Measurements from ENCODE around the gene ATRN.
A peak's percentile ranks its signal among the peaks of the same experiment; 100 is the strongest.

ATRN gene

GRCh38 chr20:3660262-3661059 is 189.6 kb downstream of the ATRN start:
- no peak for DNase-seq

DNA sequence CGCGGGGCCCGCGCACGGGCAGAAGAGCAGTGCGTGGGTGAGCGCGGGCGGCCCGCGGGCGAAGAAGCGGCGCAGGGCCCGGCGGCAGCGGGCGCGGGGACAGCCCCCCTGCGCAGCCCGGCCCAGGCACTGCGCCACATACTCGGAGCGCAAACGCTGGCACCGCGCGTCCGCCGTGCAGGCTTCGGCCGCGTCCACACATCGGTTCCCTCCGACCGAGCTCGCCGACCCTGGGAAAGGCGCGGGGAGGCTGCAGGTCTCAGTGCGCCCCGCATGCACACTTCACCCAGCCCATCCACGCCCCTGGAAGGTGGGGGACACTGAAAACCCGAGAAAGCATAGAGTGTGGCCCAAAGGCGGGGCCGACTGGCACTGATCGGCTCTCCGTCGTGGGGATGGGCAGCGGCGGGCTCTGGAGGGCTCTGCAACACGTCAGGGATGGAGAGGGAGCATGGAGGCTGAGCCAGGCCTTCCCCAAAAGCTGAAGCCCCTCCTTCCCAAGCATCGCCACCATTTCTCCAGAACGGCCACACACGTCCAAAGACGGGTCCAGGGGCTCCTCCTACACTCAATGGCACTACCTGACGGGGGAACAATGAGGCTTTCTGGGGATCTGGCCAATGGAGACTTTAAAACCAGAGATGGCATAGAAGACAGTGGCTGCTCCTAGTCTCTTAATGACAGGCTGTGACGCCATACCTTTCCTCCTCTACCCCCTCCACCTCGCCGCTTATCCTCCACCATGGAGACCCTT is 190.4 kb downstream of the ATRN start:
- no peak for DNase-seq

- no peak for DNase-seq
These were observed 191.2 kb downstream of the ATRN start for GRCh38 chr20:3661814-3662665.

DNA sequence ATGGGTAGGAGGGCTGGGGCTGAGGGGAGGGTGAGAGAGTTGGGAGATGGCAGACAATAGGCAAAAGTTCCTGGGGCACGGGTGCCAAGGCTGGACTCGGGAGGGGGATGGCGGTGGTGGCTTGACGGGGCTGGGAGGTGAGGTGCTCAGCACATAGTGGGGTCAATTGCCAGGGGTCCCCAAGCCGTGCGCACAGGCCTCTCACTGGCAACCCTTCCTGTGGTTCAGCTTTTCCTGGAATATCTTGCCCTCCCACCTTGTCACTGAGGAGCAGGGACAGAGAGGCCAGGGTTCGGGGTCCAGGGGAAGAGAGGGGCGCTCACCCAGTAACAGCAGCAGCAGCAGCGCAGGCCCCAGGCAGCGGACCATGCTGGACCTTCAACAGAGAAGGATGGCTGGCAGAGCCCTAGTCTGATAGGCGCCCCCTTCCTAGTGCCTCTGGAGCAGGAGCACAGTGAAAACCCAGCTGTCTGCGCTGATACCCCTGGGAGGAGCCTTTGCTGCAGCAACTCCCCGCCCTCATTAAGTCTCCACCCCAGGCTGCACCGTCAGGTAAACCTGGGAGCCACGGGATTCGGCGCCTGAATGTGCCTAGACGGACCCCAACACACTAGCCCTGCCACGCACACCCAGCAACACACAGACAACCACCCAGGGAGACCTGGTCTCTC is 192.3 kb downstream of the ATRN start, which contains the start of gene GFRA4:
Gene GFRA4 (minus strand): TSS at position 369 of the 671 bp plus-strand sequence. CDS start 0 bp downstream, at position 369.
- no peak for DNase-seq

DNA sequence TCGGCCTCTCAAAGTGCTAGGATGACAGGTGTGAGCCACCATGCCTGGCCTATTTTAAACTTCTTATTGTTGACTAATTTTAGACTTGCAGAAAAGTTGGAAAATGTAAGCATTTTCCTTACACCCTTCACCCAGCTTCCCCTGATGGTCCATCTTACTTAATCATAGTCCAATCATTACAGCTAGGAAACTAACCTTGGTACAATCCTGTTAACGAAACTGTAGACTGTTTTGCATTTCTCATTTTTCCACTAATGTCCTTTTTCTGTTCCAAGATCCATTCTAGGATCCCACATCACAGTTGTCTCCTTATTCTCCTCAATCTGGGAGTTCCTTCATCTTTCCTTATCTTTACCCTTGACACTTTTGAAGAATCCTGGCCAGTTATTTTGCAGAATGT is 193.0 kb downstream of the ATRN start:
- no peak for DNase-seq

GRCh38 chr20:3667434-3668037 is 196.7 kb downstream of the ATRN start:
- DNase-seq, result no peak

GRCh38 chr20:3669710-3670367 is 199.0 kb downstream of the ATRN start:
- no peak for DNase-seq

GRCh38 chr20:3670511-3670910 is 199.7 kb downstream of the ATRN start:
- DNase-seq, result no peak

DNA sequence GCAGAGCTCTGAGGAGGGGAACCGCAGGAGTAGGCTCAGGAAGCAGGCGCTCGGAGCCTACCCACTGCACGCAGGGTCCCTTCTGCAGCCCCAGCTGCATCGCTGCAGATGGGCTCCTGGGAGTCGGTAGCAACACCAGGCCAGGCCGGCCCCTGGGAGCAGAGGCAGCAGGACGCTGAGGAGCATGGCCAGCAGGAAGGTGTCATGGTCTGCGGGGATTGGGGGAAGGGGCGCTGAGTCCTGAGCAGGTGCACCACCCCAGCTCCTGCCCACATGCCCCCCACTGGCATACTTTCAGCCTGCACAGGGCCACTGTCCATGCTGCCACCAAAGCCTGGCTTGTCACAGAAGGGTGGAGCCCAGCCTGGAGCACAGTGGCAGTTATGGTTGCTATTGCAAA is 200.1 kb downstream of the ATRN start:
- DNase-seq, result no peak

DNA sequence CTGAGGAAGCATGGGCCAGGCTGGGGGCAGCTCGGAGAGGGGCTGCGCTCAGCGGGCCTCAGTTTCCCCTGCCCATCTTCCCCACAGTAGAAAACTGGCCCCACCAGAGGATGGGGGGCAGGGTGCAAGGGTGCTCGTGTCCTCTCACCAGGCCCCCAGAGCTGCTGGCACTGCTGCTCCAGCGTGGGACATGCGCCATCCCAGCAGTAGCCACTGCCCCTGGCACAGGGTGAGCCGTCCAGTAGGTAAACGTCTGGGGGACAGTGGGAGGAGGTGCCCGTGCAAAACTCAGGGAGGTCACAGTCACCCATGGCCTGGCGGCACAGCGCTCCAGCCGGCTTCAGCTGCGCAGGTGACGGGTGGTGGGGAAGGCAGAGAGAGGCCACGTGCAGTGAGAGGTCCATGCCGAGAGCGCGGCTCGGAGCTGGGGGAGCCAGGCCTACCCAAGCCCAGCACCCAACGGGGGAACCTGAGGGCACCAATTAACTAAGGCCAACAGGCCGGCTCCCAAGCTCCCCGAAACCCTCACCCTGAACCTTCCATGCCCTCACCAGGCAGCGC is 201.2 kb downstream of the ATRN start:
- no peak for DNase-seq

- DNase-seq, result peak; percentile 72
These were observed 201.8 kb downstream of the ATRN start for GRCh38 chr20:3672547-3673171.

DNA sequence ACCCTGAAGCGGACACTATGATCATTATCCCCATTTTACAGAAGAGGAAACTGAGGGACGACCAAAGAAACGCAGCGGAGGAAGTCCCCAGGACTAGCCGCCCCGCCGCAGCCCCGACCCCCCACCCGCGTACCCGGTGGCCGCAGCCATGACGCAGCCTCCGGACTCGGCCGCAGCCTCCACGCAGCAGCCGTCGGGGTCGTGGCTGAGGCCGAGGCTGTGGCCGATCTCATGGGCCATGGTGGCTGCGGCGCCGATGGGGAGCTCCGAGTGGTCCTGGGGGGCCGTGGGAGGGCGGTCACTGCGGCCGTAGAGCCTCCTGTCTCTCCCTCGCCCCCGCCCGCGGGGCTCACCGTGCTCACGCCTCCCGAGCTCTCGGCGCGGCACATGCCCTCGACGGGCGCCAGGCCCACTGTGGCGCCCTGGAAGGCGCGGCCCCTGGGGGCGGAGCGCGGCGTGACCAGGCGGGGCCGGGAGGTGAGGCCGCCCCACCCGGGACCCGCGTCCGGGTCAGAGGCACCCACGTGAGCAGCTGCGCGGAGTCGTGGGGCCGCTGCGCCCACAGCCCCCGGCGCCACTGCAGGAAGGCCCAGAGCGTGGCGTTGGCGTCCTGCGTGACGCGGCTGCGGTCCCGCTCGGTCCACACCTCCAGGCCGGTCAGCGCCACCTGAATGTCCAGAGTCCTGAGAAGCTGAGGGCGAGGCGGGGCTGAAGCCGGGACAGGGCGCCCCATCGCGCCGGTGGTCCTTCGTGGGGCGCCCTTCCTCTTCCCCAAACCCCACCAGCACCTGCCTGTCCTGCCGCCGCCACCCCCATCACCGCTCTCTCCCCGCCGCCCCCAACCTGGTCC is 202.6 kb downstream of the ATRN start:
- no peak for DNase-seq

DNA sequence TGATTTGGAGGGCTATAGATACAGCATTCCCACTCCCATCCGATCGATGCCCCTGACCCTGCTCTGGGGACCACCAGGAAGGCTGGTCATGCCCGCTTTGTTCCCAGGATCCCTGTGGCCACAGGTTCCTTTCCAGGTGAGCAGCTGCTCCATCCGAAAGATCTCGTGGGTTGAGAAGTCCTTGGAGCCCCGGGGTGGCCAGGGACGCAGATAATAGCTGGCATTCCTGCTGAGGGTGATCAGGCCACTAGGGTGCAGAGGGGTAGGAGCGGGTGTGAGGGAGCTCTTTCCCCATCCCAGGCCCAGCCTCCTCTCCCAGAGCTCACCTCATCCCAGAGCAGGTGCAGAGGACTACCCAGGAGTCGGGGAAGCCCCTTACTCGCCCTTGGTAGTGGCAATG is 203.6 kb downstream of the ATRN start:
- DNase-seq, result no peak

- no peak for DNase-seq
These were observed 204.4 kb downstream of the ATRN start for GRCh38 chr20:3674995-3675900.

DNA sequence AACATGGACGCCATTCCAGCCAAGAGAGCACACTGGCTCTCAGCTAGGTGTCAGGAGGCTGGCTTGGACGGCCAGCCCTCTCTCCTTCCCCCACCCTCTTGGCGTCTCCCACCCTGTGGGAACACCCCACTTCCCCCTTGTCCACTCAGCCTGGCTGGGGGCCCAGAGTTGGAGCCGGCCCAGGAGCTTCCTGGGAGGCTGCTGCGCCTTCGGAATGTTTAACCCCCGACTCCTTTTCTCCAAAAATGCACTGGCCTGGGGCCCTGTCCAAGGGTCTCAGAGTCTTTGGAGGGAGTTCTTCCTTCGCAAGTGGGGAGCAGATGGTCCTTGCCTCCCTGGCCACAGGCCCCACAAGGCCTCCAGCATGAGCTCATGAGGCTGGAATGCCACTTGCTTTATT is 206.9 kb downstream of the ATRN start:
- DNase-seq, result no peak

DNA sequence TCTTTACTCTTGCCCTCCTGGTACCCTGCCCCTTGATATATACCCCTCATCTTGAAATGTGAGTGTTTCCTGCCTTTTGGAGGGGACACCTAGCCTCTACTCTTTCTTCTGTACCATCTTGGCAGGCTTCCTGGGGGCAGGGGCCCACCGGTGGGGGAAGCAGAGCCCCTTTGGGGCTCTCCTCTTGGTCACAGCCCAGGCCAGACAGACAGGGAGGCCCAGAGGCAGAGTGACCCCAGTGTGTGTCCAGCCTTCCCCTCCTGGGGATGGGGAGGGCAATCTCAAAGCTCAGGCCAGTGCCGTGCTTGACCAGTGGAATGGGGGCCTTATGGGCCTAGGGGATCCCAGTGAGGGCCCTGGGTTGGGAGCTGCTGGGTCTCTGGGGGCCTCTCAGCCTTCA is 207.4 kb downstream of the ATRN start:
- DNase-seq, result no peak

DNA sequence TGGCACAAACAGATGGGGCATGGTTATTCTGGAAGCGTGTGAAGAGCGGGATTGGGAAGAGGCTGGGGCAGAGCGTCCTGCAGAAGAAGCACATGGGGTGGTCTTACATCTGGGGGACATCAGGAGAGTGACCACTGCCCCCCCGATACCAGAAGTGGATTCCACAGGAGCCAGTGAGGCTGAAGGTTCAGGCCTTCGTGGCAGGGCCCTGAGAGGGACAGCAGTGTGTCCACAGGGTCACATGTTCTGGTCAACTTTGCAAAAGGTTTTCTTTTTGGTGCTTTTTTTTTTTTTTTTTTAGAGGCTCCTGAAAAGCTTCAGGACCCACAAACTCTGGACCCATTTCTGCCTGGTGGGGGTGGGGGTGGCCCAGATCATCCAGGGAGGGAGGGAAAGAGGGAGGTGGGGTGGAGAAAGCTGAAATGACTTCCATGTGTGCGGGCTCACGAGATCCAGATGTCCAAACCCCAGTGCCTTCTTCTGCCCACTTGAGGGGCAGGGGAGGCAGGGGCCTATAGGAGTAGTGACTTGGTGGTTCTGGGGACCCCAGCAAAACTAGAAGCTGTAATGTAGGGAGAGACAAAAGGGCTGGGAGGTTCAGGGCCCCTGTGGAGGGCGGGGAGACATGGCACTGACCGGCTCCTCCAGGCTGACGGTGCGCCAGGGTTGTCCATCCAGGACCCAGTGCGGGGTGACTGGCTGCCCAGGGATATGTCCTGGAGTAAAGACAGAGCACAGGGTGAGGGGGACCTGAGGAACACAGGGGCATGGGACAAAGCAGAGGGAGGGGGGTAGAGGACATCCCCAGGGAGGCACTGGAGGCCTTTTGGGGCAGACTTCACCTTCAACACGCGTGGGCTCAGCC is 208.3 kb downstream of the ATRN start:
- DNase-seq, result no peak
